Pancreas (tissue), 10 donors: ENCODE measurements around the gene ARFGEF3. TPM values are rescaled to one million over a fixed set of nuclear protein-coding genes. Genes with fewer than 3 reads are reported as not detected.

Experiments
- ATAC-seq, 4 donors: fragments of 200-7000 bp; cut with Tn5 transposase; one replicate each; pipeline versions ENCODE4 v1.8.0 to v1.9.1; 2020; ENCODE audit warnings: mild to moderate bottlenecking in 4 of 4, moderate library complexity in 4 of 4
- DNase-seq, 6 donors: peaks; one replicate each; pipeline ENCODE4 v3.0.0-alpha.2; 2020
- FAIRE-seq: peaks from 2 replicates; lab custom pipeline; 2012; peaks lifted over from hg19 to GRCh38; lab: Jason Lieb, UNC
- H3K27ac ChIP-seq, 4 donors: fragments of 200-600 bp; sonication (generic); 1 replicate in 3 of 4; 2 replicates in 1 of 4; pipeline versions ENCODE4 v1.5.0 to v1.8.0; 2020
- H3K27me3 ChIP-seq, 4 donors: fragments of 200-600 bp; one replicate each; pipeline ENCODE4 v1.8.0; 2021
- H3K36me3 ChIP-seq, 3 donors: fragments of 200-600 bp; sonication (generic) in 1 of 3; one replicate each; pipeline versions ENCODE4 v1.5.0 to v1.8.0; 2020 to 2021
- H3K4me1 ChIP-seq, 3 donors: fragments of 200-600 bp; one replicate each; pipeline ENCODE4 v1.8.0; 2021
- H3K4me3 ChIP-seq, 4 donors: fragments of 200-600 bp; sonication (generic) in 2 of 4; one replicate each; pipeline versions ENCODE4 v1.5.0 to v1.8.0; 2020 to 2021
- H3K9me3 ChIP-seq, 4 donors: fragments of 200-600 bp; one replicate each; pipeline ENCODE4 v1.8.0; 2021
- CTCF ChIP-seq, 4 donors: fragments of 200-600 bp; sonication (generic) in 3 of 4; IDR thresholded peaks; one replicate each; pipeline versions ENCODE4 v1.5.0 to v1.8.0; 2021; ENCODE audit warnings: antibody characterized with exemption in 4 of 4
- WGBS, 2 donors: extraction: QIAGEN DNeasy Blood & Tissue Kit; methylation state at CpG; one replicate each; pipeline ENCODE4 v1.1.7; 2013; 5-methylcytosine and 5-hydroxymethylcytosine counted together
- intact Hi-C, 3 donors: fragments of 100-400 bp; cut with DNase I; formaldehyde crosslinking; loops; one replicate each; pipeline versions ENCODE4 v1.11.1 to v1.14.2; 2022
- polyA plus RNA-seq, 2 donors: library from polyadenylated mRNA; stranded (reverse); fragments of 200-250 nt; gene quantifications; one replicate each; pipeline ENCODE4 v1.2.3, GENCODE V29; 2013
- total RNA-seq, 6 donors: library from RNA; stranded (reverse); fragmentation: NEBNext Ultra II Directional in 4 of 6; extraction: Animal tissue kit (Norgen Biotek cat#: 25700) in 4 of 6; gene quantifications; one replicate each; pipeline versions ENCODE4 v1.2.1 to v1.2.4, GENCODE V29; 2021 to 2023
- donor health status: healthy with polysubstance abuse.
- donor health status: DM: no; HTN: no; CAD: no; lungs with moderate emphysema.
- donor health status: DM: no; HTN: no; CAD: no.
- donor health status: control.
- donor health status: control.
- donor health status: Bipolar disorder and iron deficiency.
- donor health status: DM: yes; HTN: yes; CAD: no.
- donor health status: DM: no; HTN: no; CAD: no.
- donor health status: DM: no; HTN: no; CAD: no.
- donor health status: DM: yes; HTN: yes; CAD: no.

Gene ARFGEF3
- total and polyA plus RNA-seq, 8 donors, result 4.8 to 19.0 (median 15.7) TPM

- WGBS, 2 donors, result 86% methylated on average over 6 of the region's 6 CpGs
- no peak overlapping the region for H3K4me3 ChIP-seq
- FAIRE-seq (no peak), DNase-seq (no peak), ATAC-seq (no peak)
- no peaks in the 10 kb centered on the region for H3K4me1 ChIP-seq
- no peaks in the 10 kb centered on the region for H3K27me3 ChIP-seq
- H3K27ac ChIP-seq, result no peak overlapping the region
- TF ChIP-seq CTCF (IDR thresholded peaks at IDR 0.05), result no peak
- intact Hi-C loops, result no loop called here
- no peaks in the 10 kb centered on the region for H3K9me3 ChIP-seq
- H3K36me3 ChIP-seq, result no peaks in the 10 kb centered on the region
These were observed 36.8 kb downstream of the ARFGEF3 start for GRCh38 chr6:138198430-138199091.

- TF ChIP-seq CTCF (IDR thresholded peaks at IDR 0.05), result no peak
- Histone ChIP-seq H3K4me3 (no peak overlapping the region), H3K9me3 (no peaks in the 10 kb centered on the region), H3K27me3 (no peaks in the 10 kb centered on the region), H3K36me3 (no peaks in the 10 kb centered on the region), H3K27ac (no peak overlapping the region), H3K4me1 (peaks cover 0 to 7% (median 5%) of the 10 kb centered on the region in 3 donors)
- intact Hi-C loops, result no loop called here
- no peak for DNase-seq
- 95 to 97% methylated on average over 4 of the region's 4 CpGs for WGBS, 2 donors
- ATAC-seq, result no peak
- FAIRE-seq, result no peak
These were observed 40.1 kb downstream of the ARFGEF3 start for GRCh38 chr6:138201836-138202235.

GRCh38 chr6:138203315-138203714 is 41.6 kb downstream of the ARFGEF3 start:
- 95 to 96% methylated on average over 2 of the region's 2 CpGs for WGBS, 2 donors
- no peak for ATAC-seq
- no peaks in the 10 kb centered on the region for H3K36me3 ChIP-seq
- intact Hi-C loops, result no loop called here
- H3K27me3 ChIP-seq, result no peaks in the 10 kb centered on the region
- peaks cover 0 to 7% (median 5%) of the 10 kb centered on the region in 3 donors for H3K4me1 ChIP-seq
- no peak overlapping the region for H3K4me3 ChIP-seq
- no peak for TF ChIP-seq CTCF (IDR thresholded peaks at IDR 0.05)
- H3K9me3 ChIP-seq, result no peaks in the 10 kb centered on the region
- no peak for DNase-seq
- no peak overlapping the region for H3K27ac ChIP-seq
- no peak for FAIRE-seq

GRCh38 chr6:138204303-138204702 is 42.6 kb downstream of the ARFGEF3 start:
- no peak for TF ChIP-seq CTCF (IDR thresholded peaks at IDR 0.05)
- Histone ChIP-seq H3K4me1 (peaks cover 0 to 7% (median 5%) of the 10 kb centered on the region in 3 donors), H3K4me3 (no peak overlapping the region), H3K27me3 (no peaks in the 10 kb centered on the region), H3K36me3 (no peaks in the 10 kb centered on the region), H3K9me3 (no peaks in the 10 kb centered on the region), H3K27ac (no peak overlapping the region)
- no peak for DNase-seq
- no peak for ATAC-seq
- FAIRE-seq, result no peak
- intact Hi-C loops, result no loop called here

GRCh38 chr6:138204792-138205384 is 43.1 kb downstream of the ARFGEF3 start:
- TF ChIP-seq CTCF (IDR thresholded peaks at IDR 0.05), result no peak
- Histone ChIP-seq H3K4me3 (no peak overlapping the region), H3K27me3 (no peaks in the 10 kb centered on the region), H3K36me3 (no peaks in the 10 kb centered on the region), H3K4me1 (peaks cover 0 to 7% (median 5%) of the 10 kb centered on the region in 3 donors), H3K27ac (no peak overlapping the region), H3K9me3 (no peaks in the 10 kb centered on the region)
- 63 to 65% methylated on average over 4 of the region's 4 CpGs for WGBS, 2 donors
- DNase-seq, result no peak
- peak; percentile 24 to 48 (median 34) for ATAC-seq
- intact Hi-C loops, result no loop called here
- FAIRE-seq, result no peak
